ENCODE data around the gene NGFR.

The NGFR gene, protein sequence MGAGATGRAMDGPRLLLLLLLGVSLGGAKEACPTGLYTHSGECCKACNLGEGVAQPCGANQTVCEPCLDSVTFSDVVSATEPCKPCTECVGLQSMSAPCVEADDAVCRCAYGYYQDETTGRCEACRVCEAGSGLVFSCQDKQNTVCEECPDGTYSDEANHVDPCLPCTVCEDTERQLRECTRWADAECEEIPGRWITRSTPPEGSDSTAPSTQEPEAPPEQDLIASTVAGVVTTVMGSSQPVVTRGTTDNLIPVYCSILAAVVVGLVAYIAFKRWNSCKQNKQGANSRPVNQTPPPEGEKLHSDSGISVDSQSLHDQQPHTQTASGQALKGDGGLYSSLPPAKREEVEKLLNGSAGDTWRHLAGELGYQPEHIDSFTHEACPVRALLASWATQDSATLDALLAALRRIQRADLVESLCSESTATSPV

DNA sequence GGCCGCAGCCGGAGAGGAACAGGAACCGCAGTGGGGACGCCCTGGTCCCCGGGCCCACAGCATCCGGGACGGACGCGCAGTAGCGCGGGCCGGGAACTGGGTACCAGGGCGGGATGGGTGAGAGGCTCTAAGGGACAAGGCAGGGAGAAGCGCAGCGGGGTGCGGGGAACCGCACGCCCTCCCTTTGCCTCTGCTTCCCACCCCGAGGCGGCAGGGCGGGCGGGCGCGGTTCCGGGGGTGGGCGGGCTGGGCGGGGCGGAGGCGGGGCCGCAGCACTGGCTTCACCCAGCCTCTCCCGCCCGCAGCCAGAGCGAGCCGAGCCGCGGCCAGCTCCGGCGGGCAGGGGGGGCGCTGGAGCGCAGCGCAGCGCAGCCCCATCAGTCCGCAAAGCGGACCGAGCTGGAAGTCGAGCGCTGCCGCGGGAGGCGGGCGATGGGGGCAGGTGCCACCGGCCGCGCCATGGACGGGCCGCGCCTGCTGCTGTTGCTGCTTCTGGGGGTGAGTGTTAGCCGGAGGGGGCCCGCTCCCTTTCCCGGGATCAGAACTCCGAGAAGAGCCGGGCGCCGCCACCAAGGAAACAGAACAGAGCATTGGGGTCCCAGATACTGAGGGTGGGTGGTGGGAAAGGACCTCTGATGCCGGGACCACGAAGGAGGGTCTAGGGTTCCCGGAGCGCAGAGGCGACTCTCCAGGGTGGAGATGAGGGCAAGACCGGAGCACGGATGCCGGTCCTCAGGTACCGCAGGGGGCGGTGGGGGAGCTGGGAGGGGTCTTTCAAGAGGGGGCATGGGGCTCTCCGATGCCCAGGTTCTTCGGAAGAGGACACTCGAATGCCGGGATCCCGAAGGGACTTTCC, at the start of gene NGFR:
NGFR (plus strand) TSS at position 308 of the 856 bp plus-strand sequence; CDS start at position 433, 125 bp downstream.
- H3K4me1 ChIP-seq (ENCODE audit: control insufficient read depth in 2 of 2, insufficient read depth in 2 of 2, low read length in 2 of 2), result peaks cover 17 to 22% of the 10 kb centered on the region in 2 donors
- no peaks in the 10 kb centered on the region for H3K36me3 ChIP-seq (ENCODE audit: control insufficient read depth in 2 of 2, insufficient read depth in 2 of 2, low read length in 2 of 2)
- peak within 1 kb of the TSS; percentile 33 to 52 for H3K4me3 ChIP-seq (ENCODE audit: low read length in 2 of 2)
- H3K27me3 ChIP-seq (ENCODE audit: control insufficient read depth in 2 of 2, insufficient read depth in 2 of 2, low read length in 2 of 2), result peaks cover 34 to 49% of the 10 kb centered on the region in 2 donors
- no peak within 1 kb of the TSS for H3K9ac ChIP-seq (ENCODE audit: low read depth in 1 of 2, low read length in 2 of 2)
- H3K9me3 ChIP-seq (ENCODE audit: control insufficient read depth in 2 of 2, low read length in 2 of 2), result no peaks in the 10 kb centered on the region
- no peak within 1 kb of the TSS for H3K27ac ChIP-seq (ENCODE audit: low read depth in 2 of 2, low read length in 2 of 2)

DNA sequence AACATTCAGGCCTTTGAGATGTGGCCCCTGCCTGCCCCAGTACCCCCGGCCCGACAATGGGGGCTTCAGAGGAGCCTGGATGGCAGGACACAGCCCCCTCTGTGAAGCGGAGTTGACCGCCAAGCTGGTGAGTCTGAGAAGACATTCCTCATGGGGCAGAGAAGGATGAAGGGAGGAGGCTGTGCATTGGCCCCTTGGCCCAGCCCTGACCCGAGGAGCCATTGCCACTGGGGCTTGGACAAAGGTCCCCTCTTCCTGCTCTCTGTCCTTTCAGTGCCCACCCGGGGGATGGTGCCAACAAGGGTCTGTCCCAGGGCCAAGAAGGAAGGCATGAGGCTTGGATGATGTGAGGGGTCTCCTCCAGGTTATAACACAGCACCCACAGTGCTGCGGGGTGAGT, 49.5 kb upstream of the NGFR start:
- Histone ChIP-seq H3K36me3 (ENCODE audit: control insufficient read depth in 2 of 2, insufficient read depth in 2 of 2, low read length in 2 of 2) (no peaks in the 10 kb centered on the region), H3K9ac (ENCODE audit: low read depth in 1 of 2, low read length in 2 of 2) (no peak overlapping the region), H3K9me3 (ENCODE audit: control insufficient read depth in 2 of 2, low read length in 2 of 2) (no peaks in the 10 kb centered on the region), H3K27me3 (ENCODE audit: control insufficient read depth in 2 of 2, insufficient read depth in 2 of 2, low read length in 2 of 2) (peaks cover 4 to 7% of the 10 kb centered on the region in 2 donors), H3K4me3 (ENCODE audit: low read length in 2 of 2) (no peak overlapping the region), H3K27ac (ENCODE audit: low read depth in 2 of 2, low read length in 2 of 2) (no peak overlapping the region), H3K4me1 (ENCODE audit: control insufficient read depth in 2 of 2, insufficient read depth in 2 of 2, low read length in 2 of 2) (no peaks in the 10 kb centered on the region)

DNA sequence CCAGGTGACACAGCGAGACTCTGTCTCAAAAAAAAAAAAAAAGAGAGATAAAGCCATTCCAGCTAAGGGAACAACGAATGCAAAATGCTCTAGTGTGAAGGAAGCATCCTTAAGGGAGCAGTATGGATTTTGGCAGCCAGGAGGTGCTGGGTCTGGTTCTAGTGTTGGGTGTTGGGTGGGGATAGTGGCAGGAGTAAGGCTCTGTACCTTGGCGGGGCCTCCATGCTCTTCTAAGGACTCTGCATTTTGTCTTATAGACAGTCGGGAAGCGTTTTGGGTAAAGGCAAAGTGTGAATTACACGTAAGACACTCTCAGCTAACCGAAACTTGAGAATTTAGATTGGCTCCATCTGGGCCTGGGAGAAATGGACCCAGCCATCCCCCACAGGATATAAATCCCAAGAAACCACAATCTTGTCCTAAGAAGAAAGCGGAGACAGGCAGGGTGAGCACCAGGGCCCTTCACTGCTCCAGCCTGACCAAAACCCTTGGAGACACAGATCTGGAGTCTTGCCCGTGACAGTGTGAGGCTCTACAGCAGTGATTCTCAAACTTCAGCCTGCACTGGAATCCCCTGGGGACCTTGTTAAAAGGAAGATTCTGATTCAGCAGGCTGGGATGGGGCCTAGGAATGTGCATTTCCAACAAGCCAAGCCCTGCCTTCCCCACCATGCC, 47.3 kb upstream of the NGFR start:
- Histone ChIP-seq H3K4me1 (ENCODE audit: control insufficient read depth in 2 of 2, insufficient read depth in 2 of 2, low read length in 2 of 2) (no peaks in the 10 kb centered on the region), H3K9ac (ENCODE audit: low read depth in 1 of 2, low read length in 2 of 2) (no peak overlapping the region), H3K27ac (ENCODE audit: low read depth in 2 of 2, low read length in 2 of 2) (no peak overlapping the region), H3K9me3 (ENCODE audit: control insufficient read depth in 2 of 2, low read length in 2 of 2) (no peaks in the 10 kb centered on the region), H3K27me3 (ENCODE audit: control insufficient read depth in 2 of 2, insufficient read depth in 2 of 2, low read length in 2 of 2) (peaks cover 1 to 7% of the 10 kb centered on the region in 2 donors), H3K36me3 (ENCODE audit: control insufficient read depth in 2 of 2, insufficient read depth in 2 of 2, low read length in 2 of 2) (no peaks in the 10 kb centered on the region), H3K4me3 (ENCODE audit: low read length in 2 of 2) (no peak overlapping the region)

DNA sequence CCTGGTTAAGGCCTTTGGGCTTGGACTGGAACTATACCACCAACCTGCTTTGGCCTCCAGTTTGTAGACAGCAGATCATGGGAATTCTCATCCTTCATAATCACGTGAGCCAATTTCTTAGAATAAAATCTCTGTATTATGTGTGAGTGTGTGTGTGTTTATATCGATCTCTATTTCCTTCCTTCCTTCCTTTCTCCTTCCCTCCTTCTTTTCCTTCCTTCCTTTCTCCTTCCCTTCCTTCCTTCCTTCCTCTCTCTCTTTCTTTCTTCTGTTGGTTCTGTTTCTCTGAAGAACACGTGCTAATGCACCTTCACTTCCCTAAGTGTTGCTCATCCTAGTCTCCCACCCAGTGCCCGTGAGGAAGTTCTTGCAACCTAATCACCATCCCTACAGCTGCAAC, 44.9 kb upstream of the NGFR start:
- no peak overlapping the region for H3K27ac ChIP-seq (ENCODE audit: low read depth in 2 of 2, low read length in 2 of 2)
- no peak overlapping the region for H3K4me3 ChIP-seq (ENCODE audit: low read length in 2 of 2)
- no peak overlapping the region for H3K9ac ChIP-seq (ENCODE audit: low read depth in 1 of 2, low read length in 2 of 2)
- no peaks in the 10 kb centered on the region for H3K36me3 ChIP-seq (ENCODE audit: control insufficient read depth in 2 of 2, insufficient read depth in 2 of 2, low read length in 2 of 2)
- no peaks in the 10 kb centered on the region for H3K4me1 ChIP-seq (ENCODE audit: control insufficient read depth in 2 of 2, insufficient read depth in 2 of 2, low read length in 2 of 2)
- H3K27me3 ChIP-seq (ENCODE audit: control insufficient read depth in 2 of 2, insufficient read depth in 2 of 2, low read length in 2 of 2), result peaks cover 1 to 7% of the 10 kb centered on the region in 2 donors
- no peaks in the 10 kb centered on the region for H3K9me3 ChIP-seq (ENCODE audit: control insufficient read depth in 2 of 2, low read length in 2 of 2)

DNA sequence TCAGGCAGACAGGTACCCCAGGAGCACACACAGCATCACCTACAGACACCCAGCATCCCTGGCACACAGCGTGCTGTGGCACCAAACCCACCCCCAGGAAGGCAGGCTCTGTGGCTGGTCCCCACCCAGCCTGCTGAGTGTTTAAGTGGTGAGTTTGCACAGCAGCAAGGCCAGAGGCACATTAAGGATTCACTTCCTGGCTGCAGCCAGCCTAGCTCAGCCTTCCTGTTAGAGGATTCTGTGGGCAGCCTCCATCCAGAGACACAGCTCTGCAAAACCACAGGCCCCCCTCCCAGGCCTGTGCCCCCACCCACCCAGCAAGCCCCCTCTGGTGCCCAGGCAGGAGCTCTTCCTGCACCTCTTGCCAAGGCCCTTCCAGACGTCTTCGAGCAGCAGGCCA, 44.4 kb upstream of the NGFR start:
- no peak overlapping the region for H3K4me3 ChIP-seq (ENCODE audit: low read length in 2 of 2)
- H3K36me3 ChIP-seq (ENCODE audit: control insufficient read depth in 2 of 2, insufficient read depth in 2 of 2, low read length in 2 of 2), result no peaks in the 10 kb centered on the region
- H3K9ac ChIP-seq (ENCODE audit: low read depth in 1 of 2, low read length in 2 of 2), result no peak overlapping the region
- peaks cover 0 to 1% of the 10 kb centered on the region in 2 donors for H3K27me3 ChIP-seq (ENCODE audit: control insufficient read depth in 2 of 2, insufficient read depth in 2 of 2, low read length in 2 of 2)
- no peaks in the 10 kb centered on the region for H3K4me1 ChIP-seq (ENCODE audit: control insufficient read depth in 2 of 2, insufficient read depth in 2 of 2, low read length in 2 of 2)
- no peak overlapping the region for H3K27ac ChIP-seq (ENCODE audit: low read depth in 2 of 2, low read length in 2 of 2)
- H3K9me3 ChIP-seq (ENCODE audit: control insufficient read depth in 2 of 2, low read length in 2 of 2), result no peaks in the 10 kb centered on the region

DNA sequence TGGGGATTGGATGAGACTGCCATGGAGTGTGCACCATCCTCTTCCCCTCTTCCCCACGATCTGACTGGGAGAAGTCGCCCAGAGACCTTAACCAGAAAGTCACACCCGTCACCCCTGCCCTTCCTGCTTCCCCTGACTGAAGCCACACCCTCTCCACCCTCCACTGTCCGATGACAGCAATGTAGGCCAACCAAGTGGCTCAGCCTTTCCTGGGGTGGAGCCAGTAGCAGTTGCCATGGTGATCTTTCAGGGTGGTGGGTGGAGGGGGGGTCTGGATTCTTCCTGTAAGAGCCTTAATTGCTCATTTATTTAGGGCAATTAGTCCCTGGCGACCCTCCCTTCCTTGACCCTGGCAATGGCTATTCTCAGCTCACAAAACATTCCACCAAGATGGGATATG, 42.9 kb upstream of the NGFR start:
- Histone ChIP-seq H3K4me3 (ENCODE audit: low read length in 2 of 2) (no peak overlapping the region), H3K9ac (ENCODE audit: low read depth in 1 of 2, low read length in 2 of 2) (no peak overlapping the region), H3K36me3 (ENCODE audit: control insufficient read depth in 2 of 2, insufficient read depth in 2 of 2, low read length in 2 of 2) (no peaks in the 10 kb centered on the region), H3K27me3 (ENCODE audit: control insufficient read depth in 2 of 2, insufficient read depth in 2 of 2, low read length in 2 of 2) (peaks cover 3 to 8% of the 10 kb centered on the region in 2 donors), H3K9me3 (ENCODE audit: control insufficient read depth in 2 of 2, low read length in 2 of 2) (no peaks in the 10 kb centered on the region), H3K4me1 (ENCODE audit: control insufficient read depth in 2 of 2, insufficient read depth in 2 of 2, low read length in 2 of 2) (no peaks in the 10 kb centered on the region), H3K27ac (ENCODE audit: low read depth in 2 of 2, low read length in 2 of 2) (no peak overlapping the region)

DNA sequence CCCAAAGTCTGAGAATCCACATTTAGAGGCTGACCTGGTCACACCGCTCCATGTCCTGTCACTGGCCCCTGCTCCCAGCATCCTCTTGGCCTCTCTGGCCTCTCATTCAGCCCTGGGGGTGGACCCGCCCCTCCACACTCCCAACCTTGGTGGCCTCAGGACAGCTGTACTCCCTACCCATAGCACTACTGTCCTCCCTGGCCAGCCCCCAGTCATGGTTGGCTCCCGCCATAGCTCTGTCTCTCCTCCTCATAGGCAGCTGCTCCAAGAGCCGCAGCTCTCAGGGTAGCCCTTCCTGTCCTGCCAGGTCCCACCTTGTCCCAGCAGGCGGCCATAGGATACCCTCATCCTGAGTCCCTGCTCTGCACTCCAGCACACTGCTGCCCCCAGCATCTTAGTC, 42.4 kb upstream of the NGFR start:
- Histone ChIP-seq H3K4me3 (ENCODE audit: low read length in 2 of 2) (no peak overlapping the region), H3K4me1 (ENCODE audit: control insufficient read depth in 2 of 2, insufficient read depth in 2 of 2, low read length in 2 of 2) (no peaks in the 10 kb centered on the region), H3K27me3 (ENCODE audit: control insufficient read depth in 2 of 2, insufficient read depth in 2 of 2, low read length in 2 of 2) (peaks cover 7 to 13% of the 10 kb centered on the region in 2 donors), H3K27ac (ENCODE audit: low read depth in 2 of 2, low read length in 2 of 2) (no peak overlapping the region), H3K36me3 (ENCODE audit: control insufficient read depth in 2 of 2, insufficient read depth in 2 of 2, low read length in 2 of 2) (no peaks in the 10 kb centered on the region), H3K9ac (ENCODE audit: low read depth in 1 of 2, low read length in 2 of 2) (no peak overlapping the region), H3K9me3 (ENCODE audit: control insufficient read depth in 2 of 2, low read length in 2 of 2) (no peaks in the 10 kb centered on the region)

DNA sequence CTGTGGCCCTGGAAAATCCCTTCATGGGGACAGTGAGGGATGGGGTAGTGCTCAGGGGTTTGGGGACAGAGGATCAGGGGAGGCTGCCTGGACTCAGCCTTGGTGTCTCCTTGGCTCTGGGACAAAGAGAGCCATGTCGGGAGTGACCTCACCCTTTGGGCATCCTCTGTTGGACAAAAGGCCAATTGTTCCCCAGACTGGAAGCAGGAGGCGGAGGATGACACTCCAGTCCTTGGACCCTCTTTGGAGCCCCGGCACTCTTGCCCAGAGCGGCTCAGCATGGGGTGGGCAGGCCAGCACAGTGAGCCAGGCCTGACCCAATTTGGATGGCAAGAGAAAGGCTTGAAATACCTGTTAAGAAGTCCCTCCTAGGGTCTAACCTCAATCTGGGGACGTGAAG, 41.0 kb upstream of the NGFR start:
- H3K9me3 ChIP-seq (ENCODE audit: control insufficient read depth in 2 of 2, low read length in 2 of 2), result no peaks in the 10 kb centered on the region
- H3K36me3 ChIP-seq (ENCODE audit: control insufficient read depth in 2 of 2, insufficient read depth in 2 of 2, low read length in 2 of 2), result no peaks in the 10 kb centered on the region
- H3K27ac ChIP-seq (ENCODE audit: low read depth in 2 of 2, low read length in 2 of 2), result no peak overlapping the region
- no peaks in the 10 kb centered on the region for H3K4me1 ChIP-seq (ENCODE audit: control insufficient read depth in 2 of 2, insufficient read depth in 2 of 2, low read length in 2 of 2)
- H3K27me3 ChIP-seq (ENCODE audit: control insufficient read depth in 2 of 2, insufficient read depth in 2 of 2, low read length in 2 of 2), result peaks cover 14 to 22% of the 10 kb centered on the region in 2 donors
- no peak overlapping the region for H3K9ac ChIP-seq (ENCODE audit: low read depth in 1 of 2, low read length in 2 of 2)
- H3K4me3 ChIP-seq (ENCODE audit: low read length in 2 of 2), result no peak overlapping the region

DNA sequence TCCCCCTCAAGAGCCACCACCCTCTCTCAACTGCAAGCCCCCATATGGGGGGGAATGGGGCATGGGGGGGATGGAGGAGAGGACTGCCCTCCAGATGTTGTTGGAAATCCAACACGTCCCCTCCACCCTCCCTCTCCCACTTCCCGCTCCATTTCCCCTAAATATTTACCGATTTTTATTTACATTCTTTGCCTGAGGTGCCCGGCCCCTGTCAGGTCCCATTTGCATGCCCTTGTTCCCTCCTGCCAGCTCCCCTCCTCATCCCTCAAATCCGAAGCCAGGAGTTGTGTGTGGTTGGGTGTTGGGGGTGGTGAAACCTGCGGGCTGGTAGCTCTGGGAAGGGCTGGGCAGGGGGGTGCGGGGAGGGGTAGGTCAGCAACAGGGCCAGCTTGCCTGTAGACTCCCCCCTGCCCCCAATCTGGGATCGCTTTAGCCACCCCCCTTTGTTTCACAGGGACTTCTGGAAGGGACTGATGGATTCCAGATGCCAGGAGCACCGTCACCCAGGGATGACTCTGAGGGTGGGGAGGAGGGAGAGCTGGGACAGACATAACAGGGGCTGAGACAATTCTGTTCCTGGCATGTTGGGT, 39.7 kb upstream of the NGFR start:
- Histone ChIP-seq H3K9me3 (ENCODE audit: control insufficient read depth in 2 of 2, low read length in 2 of 2) (no peaks in the 10 kb centered on the region), H3K9ac (ENCODE audit: low read depth in 1 of 2, low read length in 2 of 2) (no peak overlapping the region), H3K4me3 (ENCODE audit: low read length in 2 of 2) (no peak overlapping the region), H3K27ac (ENCODE audit: low read depth in 2 of 2, low read length in 2 of 2) (no peak overlapping the region), H3K27me3 (ENCODE audit: control insufficient read depth in 2 of 2, insufficient read depth in 2 of 2, low read length in 2 of 2) (peaks cover 14 to 26% of the 10 kb centered on the region in 2 donors), H3K4me1 (ENCODE audit: control insufficient read depth in 2 of 2, insufficient read depth in 2 of 2, low read length in 2 of 2) (no peaks in the 10 kb centered on the region), H3K36me3 (ENCODE audit: control insufficient read depth in 2 of 2, insufficient read depth in 2 of 2, low read length in 2 of 2) (no peaks in the 10 kb centered on the region)
